ENCODE measurements around the gene BMP7.

Gene BMP7

GRCh38 chr20:57141492-57141891 is 124.9 kb downstream of the BMP7 start:
- Histone ChIP-seq H3K9me3 (ENCODE audit: insufficient read depth, low read depth, low read length) (no peaks in the 10 kb centered on the region), H3K79me2 (ENCODE audit: insufficient read depth, low read length) (no peaks in the 10 kb centered on the region), H3F3A (ENCODE audit: low read depth) (no peaks in the 10 kb centered on the region), H4K20me1 (ENCODE audit: insufficient read depth, low read length, poor library complexity, severe bottlenecking) (no peaks in the 10 kb centered on the region), H3K9ac (ENCODE audit: low read depth, low read length, poor library complexity, severe bottlenecking) (no peak overlapping the region), H2AFZ (ENCODE audit: low read length) (no peak overlapping the region), H3K36me3 (ENCODE audit: insufficient read depth, low read length) (no peaks in the 10 kb centered on the region), H3K27me3 (ENCODE audit: insufficient read depth, low read length, poor library complexity, severe bottlenecking) (no peaks in the 10 kb centered on the region), H3K4me2 (ENCODE audit: low read depth, low read length, poor library complexity, severe bottlenecking) (no peak overlapping the region), H3K4me3 (ENCODE audit: low read length, poor library complexity, severe bottlenecking) (no peak overlapping the region), H3K9me2 (replicated peaks; ENCODE audit: low read depth, low read length) (no peaks in the 10 kb centered on the region), H3K4me1 (ENCODE audit: insufficient read depth, low read length, poor library complexity, severe bottlenecking) (no peaks in the 10 kb centered on the region)
- no peak for TF ChIP-seq CTCF (conservative IDR thresholded peaks at IDR 0.05; ENCODE audit: low read length)

- Histone ChIP-seq H3K4me3 (ENCODE audit: low read length, poor library complexity, severe bottlenecking) (no peak overlapping the region), H3K9me2 (replicated peaks; ENCODE audit: low read depth, low read length) (no peaks in the 10 kb centered on the region), H3K36me3 (ENCODE audit: insufficient read depth, low read length) (no peaks in the 10 kb centered on the region), H3K27me3 (ENCODE audit: insufficient read depth, low read length, poor library complexity, severe bottlenecking) (no peaks in the 10 kb centered on the region), H3F3A (ENCODE audit: low read depth) (no peaks in the 10 kb centered on the region), H3K9me3 (ENCODE audit: insufficient read depth, low read depth, low read length) (no peaks in the 10 kb centered on the region), H3K4me2 (ENCODE audit: low read depth, low read length, poor library complexity, severe bottlenecking) (no peak overlapping the region), H3K4me1 (ENCODE audit: insufficient read depth, low read length, poor library complexity, severe bottlenecking) (no peaks in the 10 kb centered on the region), H4K20me1 (ENCODE audit: insufficient read depth, low read length, poor library complexity, severe bottlenecking) (no peaks in the 10 kb centered on the region), H2AFZ (ENCODE audit: low read length) (no peak overlapping the region), H3K9ac (ENCODE audit: low read depth, low read length, poor library complexity, severe bottlenecking) (no peak overlapping the region), H3K79me2 (ENCODE audit: insufficient read depth, low read length) (no peaks in the 10 kb centered on the region)
- TF ChIP-seq CTCF (conservative IDR thresholded peaks at IDR 0.05; ENCODE audit: low read length) (no peak), EZH2phosphoT487 (IDR thresholded peaks at IDR 0.05; ENCODE audit: borderline replicate concordance) (no peak)
These were observed 126.0 kb downstream of the BMP7 start for GRCh38 chr20:57140416-57140965.

- H3F3A ChIP-seq (ENCODE audit: low read depth) = no peaks in the 10 kb centered on the region
- TF ChIP-seq CTCF (conservative IDR thresholded peaks at IDR 0.05; ENCODE audit: low read length) (no peak), EZH2phosphoT487 (IDR thresholded peaks at IDR 0.05; ENCODE audit: borderline replicate concordance) (no peak)
- H3K4me1 ChIP-seq (ENCODE audit: insufficient read depth, low read length, poor library complexity, severe bottlenecking) = no peaks in the 10 kb centered on the region
- no peaks in the 10 kb centered on the region for H3K36me3 ChIP-seq (ENCODE audit: insufficient read depth, low read length)
- no peaks in the 10 kb centered on the region for H3K9me3 ChIP-seq (ENCODE audit: insufficient read depth, low read depth, low read length)
- H3K9me2 ChIP-seq (replicated peaks; ENCODE audit: low read depth, low read length) = no peaks in the 10 kb centered on the region
- no peaks in the 10 kb centered on the region for H3K27me3 ChIP-seq (ENCODE audit: insufficient read depth, low read length, poor library complexity, severe bottlenecking)
- no peaks in the 10 kb centered on the region for H3K79me2 ChIP-seq (ENCODE audit: insufficient read depth, low read length)
- no peak overlapping the region for H3K4me3 ChIP-seq (ENCODE audit: low read length, poor library complexity, severe bottlenecking)
- H3K9ac ChIP-seq (ENCODE audit: low read depth, low read length, poor library complexity, severe bottlenecking) = no peak overlapping the region
- H4K20me1 ChIP-seq (ENCODE audit: insufficient read depth, low read length, poor library complexity, severe bottlenecking) = no peaks in the 10 kb centered on the region
- H3K4me2 ChIP-seq (ENCODE audit: low read depth, low read length, poor library complexity, severe bottlenecking) = no peak overlapping the region
- no peak overlapping the region for H2AFZ ChIP-seq (ENCODE audit: low read length)
These were observed 126.9 kb downstream of the BMP7 start for GRCh38 chr20:57139342-57140093.
